TTC549 (cell line): Measurements from ENCODE around the gene PCDH17.

ENCODE experiments used
- FAIRE-seq: peaks from 2 replicates; lab custom pipeline; 2012; peaks lifted over from hg19 to GRCh38; lab: Jason Lieb, UNC

Gene PCDH17

GRCh38 chr13:57631596-57632275, at the start of gene PCDH17:
PCDH17 (plus strand) TSS chr13:57631744; CDS start chr13:57632547, 803 bp downstream.
- FAIRE-seq: no peak

DNA sequence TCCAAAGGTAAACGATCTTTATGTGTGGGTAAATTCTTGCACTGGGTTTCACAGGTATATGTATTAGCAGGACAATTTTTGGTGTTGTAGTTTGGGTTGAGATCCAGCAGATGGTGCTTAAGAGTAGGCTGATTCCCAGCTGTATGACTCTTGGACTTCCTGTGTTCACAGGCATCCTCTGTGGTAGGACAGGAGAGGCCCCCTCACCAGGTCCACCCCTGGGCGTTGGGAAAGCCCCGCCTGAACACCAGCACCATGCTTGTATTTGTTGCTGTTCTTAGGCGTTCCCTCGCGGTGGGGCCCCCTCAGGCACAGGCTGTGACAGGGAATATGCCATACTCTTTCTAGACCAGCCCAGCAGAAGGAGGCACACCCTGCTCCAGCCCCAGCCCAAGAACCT, 49.5 kb upstream of the PCDH17 start:
- no peak for FAIRE-seq

- FAIRE-seq: no peak
Observed at GRCh38 chr13:57583529-57583928, 48.0 kb upstream of the PCDH17 start.

- FAIRE-seq: no peak
Observed at GRCh38 chr13:57588639-57589038, 42.9 kb upstream of the PCDH17 start.

DNA sequence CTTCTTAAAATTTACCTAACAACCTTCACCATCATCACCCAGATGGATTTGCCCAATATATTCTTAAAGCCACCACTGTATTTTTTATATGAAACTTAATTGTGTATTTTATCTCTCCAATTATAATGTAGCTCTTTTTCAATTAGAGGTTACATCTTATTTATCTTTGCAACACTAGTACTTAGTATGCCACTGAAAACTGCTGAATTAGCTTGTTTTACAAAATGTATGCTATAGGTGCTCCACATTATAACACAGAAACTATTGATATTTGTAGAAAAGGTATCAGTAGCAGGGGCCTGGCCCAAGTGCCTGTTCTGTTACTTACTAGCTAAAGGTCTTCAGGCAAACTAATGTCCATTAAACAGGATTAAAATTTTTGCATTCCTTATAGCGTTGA, 35.8 kb upstream of the PCDH17 start:
- no peak for FAIRE-seq

GRCh38 chr13:57601536-57601935, 30.0 kb upstream of the PCDH17 start:
- FAIRE-seq: no peak

DNA sequence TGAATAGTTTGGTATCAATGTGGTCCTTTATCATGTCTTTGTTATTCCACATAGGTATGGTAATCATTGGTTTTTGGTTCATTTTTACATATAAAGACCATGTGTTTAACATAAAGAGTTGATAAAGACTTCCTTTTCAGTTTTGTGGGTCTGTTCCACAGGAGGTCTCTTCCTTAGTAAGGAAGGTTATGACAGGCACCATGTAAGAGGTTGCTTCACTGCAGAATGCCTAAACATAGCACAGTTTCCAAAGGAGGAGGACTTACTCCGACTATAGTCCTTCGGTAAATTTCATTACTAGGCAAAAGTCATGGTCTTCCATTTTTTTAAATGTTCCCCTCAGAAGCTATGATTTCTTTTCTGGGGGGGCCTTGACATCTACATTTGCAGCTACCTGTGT, 27.1 kb upstream of the PCDH17 start:
- no peak for FAIRE-seq

- FAIRE-seq: no peak
Observed at GRCh38 chr13:57611969-57612368, 19.6 kb upstream of the PCDH17 start.

DNA sequence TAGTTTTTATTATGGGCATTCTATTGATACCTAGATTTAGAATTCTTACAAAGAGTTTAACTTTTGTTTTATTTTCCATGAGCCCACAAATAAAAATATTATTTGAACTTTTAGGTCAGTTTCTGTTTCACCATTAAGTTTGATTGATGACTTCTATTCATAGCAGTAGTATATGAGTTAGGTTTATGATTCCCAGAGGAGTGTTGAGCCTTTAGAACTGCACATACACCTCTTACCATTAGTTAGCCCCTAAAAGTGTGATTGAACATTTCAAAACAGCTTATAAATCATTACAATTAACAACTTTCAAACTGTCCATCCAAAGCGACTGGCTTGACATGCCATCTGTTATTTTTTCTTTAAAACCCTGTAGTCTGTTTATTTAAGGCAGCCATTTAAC, 19.0 kb upstream of the PCDH17 start:
- FAIRE-seq: no peak

GRCh38 chr13:57624565-57625435, 6.7 kb upstream of the PCDH17 start:
- peak; percentile 93 for FAIRE-seq

DNA sequence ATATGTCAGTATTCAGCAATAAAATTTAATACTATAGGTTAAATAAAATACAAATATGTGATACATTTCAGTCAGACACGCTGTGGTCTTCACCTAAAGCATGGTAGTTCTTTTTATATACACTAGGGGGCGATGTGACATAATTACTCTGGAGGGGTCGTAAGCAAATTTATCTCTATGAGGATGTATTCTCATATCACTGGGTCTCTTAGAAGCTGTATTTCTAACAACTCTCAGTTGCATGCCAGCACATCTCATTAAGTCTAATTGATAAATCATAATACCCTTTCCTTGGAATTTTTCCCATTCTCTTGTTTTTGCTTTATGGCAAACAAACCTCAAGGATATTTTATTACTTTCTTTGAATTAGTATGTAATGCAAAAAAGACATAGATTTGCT, 3.9 kb upstream of the PCDH17 start:
- FAIRE-seq: peak; percentile 70

- FAIRE-seq: no peak
Observed at GRCh38 chr13:57629391-57629804, 2.1 kb upstream of the PCDH17 start.

DNA sequence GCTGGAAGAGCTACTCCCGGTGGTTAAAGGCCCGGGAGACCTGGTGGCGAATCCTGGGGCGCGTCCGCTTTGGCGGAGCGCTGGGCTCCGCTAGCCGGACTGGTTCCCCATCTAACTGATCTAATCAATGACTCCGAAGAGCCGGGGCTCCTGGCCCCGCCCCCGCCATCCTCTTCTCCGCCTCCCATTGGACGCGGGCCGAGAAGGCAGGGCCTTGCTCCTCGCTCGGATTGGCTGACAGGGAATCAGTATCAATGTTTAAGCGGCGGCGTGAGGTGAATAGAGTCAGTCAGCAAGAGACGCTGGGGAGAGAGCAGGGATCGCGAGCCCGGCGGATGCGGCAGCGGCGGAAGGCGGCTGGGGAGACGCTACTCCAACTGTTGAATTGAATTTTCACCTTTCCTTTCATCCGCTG, 1.7 kb upstream of the PCDH17 start:
- no peak for FAIRE-seq

- no peak for FAIRE-seq
Observed at GRCh38 chr13:57630661-57631595, 616 bp upstream of the PCDH17 start.

DNA sequence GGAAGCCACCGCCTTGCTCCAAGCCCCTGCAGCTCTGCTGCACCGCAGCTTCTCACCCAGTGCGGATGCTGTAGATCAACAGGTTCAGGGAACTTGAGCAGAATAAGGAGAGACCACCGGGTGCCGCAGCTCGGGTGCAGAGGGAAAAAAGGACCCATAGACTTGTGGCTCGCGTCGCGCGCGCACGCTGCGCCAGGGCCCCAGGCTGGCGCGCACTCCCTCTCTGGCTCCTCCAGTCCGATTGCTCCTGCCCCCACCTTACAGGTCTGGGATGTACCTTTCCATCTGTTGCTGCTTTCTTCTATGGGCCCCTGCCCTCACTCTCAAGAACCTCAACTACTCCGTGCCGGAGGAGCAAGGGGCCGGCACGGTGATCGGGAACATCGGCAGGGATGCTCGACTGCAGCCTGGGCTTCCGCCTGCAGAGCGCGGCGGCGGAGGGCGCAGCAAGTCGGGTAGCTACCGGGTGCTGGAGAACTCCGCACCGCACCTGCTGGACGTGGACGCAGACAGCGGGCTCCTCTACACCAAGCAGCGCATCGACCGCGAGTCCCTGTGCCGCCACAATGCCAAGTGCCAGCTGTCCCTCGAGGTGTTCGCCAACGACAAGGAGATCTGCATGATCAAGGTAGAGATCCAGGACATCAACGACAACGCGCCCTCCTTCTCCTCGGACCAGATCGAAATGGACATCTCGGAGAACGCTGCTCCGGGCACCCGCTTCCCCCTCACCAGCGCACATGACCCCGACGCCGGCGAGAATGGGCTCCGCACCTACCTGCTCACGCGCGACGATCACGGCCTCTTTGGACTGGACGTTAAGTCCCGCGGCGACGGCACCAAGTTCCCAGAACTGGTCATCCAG, 964 bp downstream of the PCDH17 start:
- no peak for FAIRE-seq

- no peak for FAIRE-seq
Observed at GRCh38 chr13:57633141-57633949, 1.8 kb downstream of the PCDH17 start.

DNA sequence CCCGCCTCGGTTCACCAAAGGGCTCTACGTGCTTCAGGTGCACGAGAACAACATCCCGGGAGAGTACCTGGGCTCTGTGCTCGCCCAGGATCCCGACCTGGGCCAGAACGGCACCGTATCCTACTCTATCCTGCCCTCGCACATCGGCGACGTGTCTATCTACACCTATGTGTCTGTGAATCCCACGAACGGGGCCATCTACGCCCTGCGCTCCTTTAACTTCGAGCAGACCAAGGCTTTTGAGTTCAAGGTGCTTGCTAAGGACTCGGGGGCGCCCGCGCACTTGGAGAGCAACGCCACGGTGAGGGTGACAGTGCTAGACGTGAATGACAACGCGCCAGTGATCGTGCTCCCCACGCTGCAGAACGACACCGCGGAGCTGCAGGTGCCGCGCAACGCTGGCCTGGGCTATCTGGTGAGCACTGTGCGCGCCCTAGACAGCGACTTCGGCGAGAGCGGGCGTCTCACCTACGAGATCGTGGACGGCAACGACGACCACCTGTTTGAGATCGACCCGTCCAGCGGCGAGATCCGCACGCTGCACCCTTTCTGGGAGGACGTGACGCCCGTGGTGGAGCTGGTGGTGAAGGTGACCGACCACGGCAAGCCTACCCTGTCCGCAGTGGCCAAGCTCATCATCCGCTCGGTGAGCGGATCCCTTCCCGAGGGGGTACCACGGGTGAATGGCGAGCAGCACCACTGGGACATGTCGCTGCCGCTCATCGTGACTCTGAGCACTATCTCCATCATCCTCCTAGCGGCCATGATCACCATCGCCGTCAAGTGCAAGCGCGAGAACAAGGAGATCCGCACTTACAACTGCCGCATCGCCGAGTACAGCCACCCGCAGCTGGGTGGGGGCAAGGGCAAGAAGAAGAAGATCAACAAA, 2.6 kb downstream of the PCDH17 start:
- no peak for FAIRE-seq

DNA sequence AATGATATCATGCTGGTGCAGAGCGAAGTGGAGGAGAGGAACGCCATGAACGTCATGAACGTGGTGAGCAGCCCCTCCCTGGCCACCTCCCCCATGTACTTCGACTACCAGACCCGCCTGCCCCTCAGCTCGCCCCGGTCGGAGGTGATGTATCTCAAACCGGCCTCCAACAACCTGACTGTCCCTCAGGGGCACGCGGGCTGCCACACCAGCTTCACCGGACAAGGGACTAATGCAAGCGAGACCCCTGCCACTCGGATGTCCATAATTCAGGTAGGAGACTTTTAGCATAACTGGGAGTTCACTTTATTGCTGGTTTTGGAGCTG, 3.3 kb downstream of the PCDH17 start:
- FAIRE-seq: no peak

DNA sequence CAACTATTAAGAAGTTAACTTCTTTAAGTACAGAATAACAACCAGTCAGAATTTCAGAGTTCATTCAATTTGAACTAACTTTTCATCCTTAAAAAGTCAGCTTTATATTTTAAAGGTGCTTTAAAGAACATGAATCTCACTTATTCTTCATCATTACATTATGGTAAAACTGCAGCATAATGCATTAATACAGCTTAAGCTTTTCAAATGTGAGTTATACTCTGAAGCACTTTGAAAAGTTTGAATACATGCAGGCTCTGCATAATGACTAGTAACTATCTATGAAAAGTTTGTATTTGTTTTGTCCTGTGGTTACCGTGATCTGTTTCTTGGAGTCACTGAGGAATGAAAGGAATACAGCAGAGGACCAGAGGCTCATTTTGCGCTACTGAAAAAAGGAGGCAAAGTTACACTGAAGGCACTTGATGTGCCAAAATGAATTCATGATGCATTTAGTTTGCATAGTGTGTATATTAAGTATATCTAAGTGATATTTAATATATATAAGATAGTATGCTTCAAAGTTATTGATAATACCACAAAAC, 4.1 kb downstream of the PCDH17 start:
- FAIRE-seq: no peak

DNA sequence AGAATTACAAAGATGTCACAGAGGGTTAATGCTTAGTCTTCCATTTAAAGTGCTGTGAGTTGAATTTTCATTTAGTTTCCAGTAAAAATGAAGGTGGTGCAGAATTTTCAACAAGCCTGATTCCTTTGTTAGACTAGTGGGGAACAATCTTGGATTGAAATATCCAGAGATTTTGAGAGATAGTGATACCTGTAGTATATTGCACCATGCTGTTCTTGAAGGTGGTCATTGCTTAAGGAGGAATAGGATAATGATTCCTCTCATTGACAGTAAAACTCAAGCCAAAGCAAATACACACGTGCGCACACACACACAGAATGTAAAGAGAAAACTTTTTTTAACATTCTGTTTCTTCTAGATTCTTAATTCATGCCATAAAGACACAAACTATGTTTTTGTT, 5.3 kb downstream of the PCDH17 start:
- FAIRE-seq: no peak
